ENCODE measurements around the gene RTKN2.

Gene RTKN2

DNA sequence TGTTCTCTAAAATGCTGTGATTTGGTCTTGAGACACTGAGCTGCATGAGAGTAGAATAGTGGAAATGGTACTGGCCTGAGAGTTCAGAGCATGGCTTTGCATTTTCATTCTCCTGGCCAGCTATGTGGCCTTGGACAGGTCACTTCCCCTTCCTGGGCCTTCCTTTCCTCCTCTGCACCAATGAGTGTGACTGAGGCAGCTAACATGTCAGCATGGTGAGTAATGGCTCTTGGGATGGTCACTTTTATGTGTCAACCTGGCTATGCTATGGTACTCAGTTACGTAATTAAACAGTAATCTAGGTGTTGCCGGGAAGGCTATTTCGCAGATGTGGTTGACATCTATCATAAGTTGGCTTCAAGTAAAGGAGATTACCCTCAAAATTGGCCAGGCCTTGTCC, 109.3 kb downstream of the RTKN2 start:
- no peaks in the 10 kb centered on the region for H3K79me2 ChIP-seq (ENCODE audit: low read length)
- no peak for DNase-seq
- no peaks in the 10 kb centered on the region for H3F3A ChIP-seq (ENCODE audit: insufficient read depth, low read length)
- H3K9me3 ChIP-seq (replicated peaks; ENCODE audit: insufficient read depth, low read length): no peaks in the 10 kb centered on the region
- H3K9ac ChIP-seq (ENCODE audit: low read length): no peak overlapping the region
- H4K20me1 ChIP-seq (ENCODE audit: insufficient read depth, low read length): no peaks in the 10 kb centered on the region
- TF ChIP-seq, protein P1, sequence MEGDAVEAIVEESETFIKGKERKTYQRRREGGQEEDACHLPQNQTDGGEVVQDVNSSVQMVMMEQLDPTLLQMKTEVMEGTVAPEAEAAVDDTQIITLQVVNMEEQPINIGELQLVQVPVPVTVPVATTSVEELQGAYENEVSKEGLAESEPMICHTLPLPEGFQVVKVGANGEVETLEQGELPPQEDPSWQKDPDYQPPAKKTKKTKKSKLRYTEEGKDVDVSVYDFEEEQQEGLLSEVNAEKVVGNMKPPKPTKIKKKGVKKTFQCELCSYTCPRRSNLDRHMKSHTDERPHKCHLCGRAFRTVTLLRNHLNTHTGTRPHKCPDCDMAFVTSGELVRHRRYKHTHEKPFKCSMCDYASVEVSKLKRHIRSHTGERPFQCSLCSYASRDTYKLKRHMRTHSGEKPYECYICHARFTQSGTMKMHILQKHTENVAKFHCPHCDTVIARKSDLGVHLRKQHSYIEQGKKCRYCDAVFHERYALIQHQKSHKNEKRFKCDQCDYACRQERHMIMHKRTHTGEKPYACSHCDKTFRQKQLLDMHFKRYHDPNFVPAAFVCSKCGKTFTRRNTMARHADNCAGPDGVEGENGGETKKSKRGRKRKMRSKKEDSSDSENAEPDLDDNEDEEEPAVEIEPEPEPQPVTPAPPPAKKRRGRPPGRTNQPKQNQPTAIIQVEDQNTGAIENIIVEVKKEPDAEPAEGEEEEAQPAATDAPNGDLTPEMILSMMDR (IDR thresholded peaks at IDR 0.05; ENCODE audit: low read length): no peak
- TF ChIP-seq EZH2phosphoT487 (IDR thresholded peaks at IDR 0.05; ENCODE audit: low read length): no peak
- no peak for TF ChIP-seq EZH2 (optimal IDR thresholded peaks at IDR 0.05; ENCODE audit: low read depth, low read length)
- H3K27me3 ChIP-seq (replicated peaks; ENCODE audit: insufficient read depth, low read length): no peaks in the 10 kb centered on the region
- no peak overlapping the region for H2AFZ ChIP-seq (ENCODE audit: low read length)
- H3K27ac ChIP-seq (ENCODE audit: low read length): no peak overlapping the region
- H3K9me2 ChIP-seq (replicated peaks; ENCODE audit: insufficient read depth, low read length): no peaks in the 10 kb centered on the region
- no peak overlapping the region for H3K4me3 ChIP-seq (ENCODE audit: low read length)
- no peaks in the 10 kb centered on the region for H3K36me3 ChIP-seq (replicated peaks; ENCODE audit: insufficient read depth, low read length)
- no peaks in the 10 kb centered on the region for H3K4me1 ChIP-seq (ENCODE audit: low read length)
- H3K4me2 ChIP-seq (ENCODE audit: low read depth, low read length): no peak overlapping the region

DNA sequence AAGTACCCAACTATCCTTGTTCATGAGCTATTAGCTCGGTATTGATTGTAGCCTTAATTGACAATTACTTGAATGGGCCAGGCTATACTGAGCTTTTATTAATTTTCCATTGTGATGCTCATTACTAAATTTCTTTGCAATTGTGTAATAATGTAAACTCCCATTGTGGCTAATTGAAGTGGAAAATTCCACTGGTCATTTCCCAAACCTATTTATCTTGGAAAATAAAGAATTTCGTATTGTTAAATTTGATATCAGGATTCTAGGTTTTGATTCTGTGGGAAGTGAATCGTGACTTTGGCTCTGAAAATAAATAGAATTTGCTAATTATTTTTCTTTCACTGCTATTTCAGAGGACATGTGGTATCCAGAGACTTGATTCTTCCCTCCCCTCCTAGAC, 111.0 kb downstream of the RTKN2 start:
- TF ChIP-seq EZH2 (optimal IDR thresholded peaks at IDR 0.05; ENCODE audit: low read depth, low read length) (no peak), EZH2phosphoT487 (IDR thresholded peaks at IDR 0.05; ENCODE audit: low read length) (no peak)
- TF ChIP-seq, protein P1 (IDR thresholded peaks at IDR 0.05; ENCODE audit: low read length): no peak
- no peak for DNase-seq
- Histone ChIP-seq H2AFZ (ENCODE audit: low read length) (no peak overlapping the region), H3K4me2 (ENCODE audit: low read depth, low read length) (no peak overlapping the region), H3K9ac (ENCODE audit: low read length) (no peak overlapping the region), H4K20me1 (ENCODE audit: insufficient read depth, low read length) (no peaks in the 10 kb centered on the region), H3K9me3 (replicated peaks; ENCODE audit: insufficient read depth, low read length) (no peaks in the 10 kb centered on the region), H3K36me3 (replicated peaks; ENCODE audit: insufficient read depth, low read length) (no peaks in the 10 kb centered on the region), H3K4me3 (ENCODE audit: low read length) (no peak overlapping the region), H3K4me1 (ENCODE audit: low read length) (no peaks in the 10 kb centered on the region), H3K27me3 (replicated peaks; ENCODE audit: insufficient read depth, low read length) (no peaks in the 10 kb centered on the region), H3K27ac (ENCODE audit: low read length) (no peak overlapping the region), H3K79me2 (ENCODE audit: low read length) (no peaks in the 10 kb centered on the region), H3F3A (ENCODE audit: insufficient read depth, low read length) (no peaks in the 10 kb centered on the region), H3K9me2 (replicated peaks; ENCODE audit: insufficient read depth, low read length) (no peaks in the 10 kb centered on the region)

- H3K36me3 ChIP-seq (replicated peaks; ENCODE audit: insufficient read depth, low read length): no peaks in the 10 kb centered on the region
- no peaks in the 10 kb centered on the region for H3K4me1 ChIP-seq (ENCODE audit: low read length)
- no peak overlapping the region for H3K9ac ChIP-seq (ENCODE audit: low read length)
- no peak overlapping the region for H3K27ac ChIP-seq (ENCODE audit: low read length)
- H3F3A ChIP-seq (ENCODE audit: insufficient read depth, low read length): no peaks in the 10 kb centered on the region
- H3K4me2 ChIP-seq (ENCODE audit: low read depth, low read length): no peak overlapping the region
- no peak for DNase-seq
- TF ChIP-seq EZH2 (optimal IDR thresholded peaks at IDR 0.05; ENCODE audit: low read depth, low read length) (no peak), EZH2phosphoT487 (IDR thresholded peaks at IDR 0.05; ENCODE audit: low read length) (no peak)
- TF ChIP-seq, protein P1 (IDR thresholded peaks at IDR 0.05; ENCODE audit: low read length): no peak
- no peaks in the 10 kb centered on the region for H3K79me2 ChIP-seq (ENCODE audit: low read length)
- no peak overlapping the region for H2AFZ ChIP-seq (ENCODE audit: low read length)
- no peaks in the 10 kb centered on the region for H3K9me3 ChIP-seq (replicated peaks; ENCODE audit: insufficient read depth, low read length)
- no peaks in the 10 kb centered on the region for H3K9me2 ChIP-seq (replicated peaks; ENCODE audit: insufficient read depth, low read length)
- H3K27me3 ChIP-seq (replicated peaks; ENCODE audit: insufficient read depth, low read length): no peaks in the 10 kb centered on the region
- no peak overlapping the region for H3K4me3 ChIP-seq (ENCODE audit: low read length)
- H4K20me1 ChIP-seq (ENCODE audit: insufficient read depth, low read length): no peaks in the 10 kb centered on the region
These were observed 113.5 kb downstream of the RTKN2 start for GRCh38 chr10:62155054-62155680.

Measured in MM.1S (cell line).